ENCODE data around the gene STK32B. TPM values are rescaled to one million over a fixed set of nuclear protein-coding genes. Genes with fewer than 3 reads are reported as not detected.

The STK32B gene
- total RNA-seq, 8 experiments from 2014 or later, result 1.8 to 25.1 (median 4.7) TPM

- peaks cover 0 to 10% of the 10 kb centered on the region in 2 donors for H3K4me1 ChIP-seq (replicated peaks in 1 of 2)
- no peak overlapping the region for H3K27ac ChIP-seq
- peak in 1 of 8 experiments; percentile 25 for ATAC-seq (replicated peaks in 6 of 8)
- H3K4me3 ChIP-seq, result no peak overlapping the region
- in situ Hi-C loops (cut with MboI; ENCODE audit: low pct_unique_long_range_greater_than_20kb in 2 of 9, low sequenced_read_pairs in 9 of 9, unreplicated experiment in 9 of 9), result no loop called here
These were observed 304.6 kb downstream of the STK32B start for GRCh38 chr4:5355846-5356245.

DNA sequence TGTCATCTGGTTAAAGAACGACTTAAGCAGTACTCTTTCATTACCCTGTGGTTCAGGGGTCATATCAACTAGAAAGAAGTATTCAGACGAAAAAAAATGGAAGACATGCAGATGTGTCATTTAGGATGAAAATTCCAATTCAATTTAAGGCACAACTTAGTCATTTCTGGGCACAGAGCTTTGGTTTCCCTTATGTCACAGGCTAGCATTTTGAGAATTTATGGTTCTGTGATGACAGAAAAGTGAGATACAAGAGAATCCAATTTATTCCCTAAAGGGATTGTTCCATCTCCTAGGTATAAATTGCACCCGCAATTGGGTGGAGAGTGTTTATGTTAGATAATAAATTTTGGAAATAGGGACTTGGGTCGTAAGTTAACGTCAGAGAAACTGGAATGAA is 306.6 kb downstream of the STK32B start:
- ATAC-seq (replicated peaks in 6 of 8), result peak in 4 of 8 experiments; percentile 19 to 77 (median 39)
- H3K4me3 ChIP-seq, result no peak overlapping the region
- H3K4me1 ChIP-seq (replicated peaks in 1 of 2), result peaks cover 0 to 10% of the 10 kb centered on the region in 2 donors
- in situ Hi-C loops (cut with MboI; ENCODE audit: low pct_unique_long_range_greater_than_20kb in 2 of 9, low sequenced_read_pairs in 9 of 9, unreplicated experiment in 9 of 9), result no loop called here
- 13 to 100% (median 38%) methylated on average over 1 to 5 of the region's 5 CpGs for WGBS, 10 experiments
- H3K27ac ChIP-seq, result no peak overlapping the region

DNA sequence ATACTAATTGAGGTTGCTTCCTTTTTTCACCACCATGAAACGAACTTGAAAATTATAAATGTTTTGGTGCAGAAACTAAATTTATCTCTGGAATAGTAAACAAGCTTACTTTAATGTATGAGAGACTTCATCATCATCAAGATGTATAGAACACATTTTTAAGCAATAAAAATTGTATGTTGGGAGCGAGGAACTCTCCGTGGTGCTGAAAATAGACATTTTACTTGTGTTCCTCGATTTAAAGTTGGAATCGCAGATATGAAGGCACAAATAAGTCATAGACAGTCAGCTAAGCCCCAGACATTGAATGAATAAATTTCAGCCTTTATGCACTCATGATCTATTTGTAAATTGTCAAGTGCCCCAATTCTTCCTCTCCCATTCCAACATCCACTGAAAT is 310.7 kb downstream of the STK32B start:
- Histone ChIP-seq H3K27ac (no peak overlapping the region), H3K4me1 (replicated peaks in 1 of 2) (peaks cover 0 to 10% of the 10 kb centered on the region in 2 donors), H3K4me3 (no peak overlapping the region)
- 51 to 94% (median 70%) methylated on average over 2 to 5 of the region's 5 CpGs; no CpG with 5 or more reads in 1 of the 10 experiments for WGBS, 10 experiments
- ATAC-seq (replicated peaks in 6 of 8), result no peak
- in situ Hi-C loops (cut with MboI; ENCODE audit: low pct_unique_long_range_greater_than_20kb in 2 of 9, low sequenced_read_pairs in 9 of 9, unreplicated experiment in 9 of 9), result no loop called here

DNA sequence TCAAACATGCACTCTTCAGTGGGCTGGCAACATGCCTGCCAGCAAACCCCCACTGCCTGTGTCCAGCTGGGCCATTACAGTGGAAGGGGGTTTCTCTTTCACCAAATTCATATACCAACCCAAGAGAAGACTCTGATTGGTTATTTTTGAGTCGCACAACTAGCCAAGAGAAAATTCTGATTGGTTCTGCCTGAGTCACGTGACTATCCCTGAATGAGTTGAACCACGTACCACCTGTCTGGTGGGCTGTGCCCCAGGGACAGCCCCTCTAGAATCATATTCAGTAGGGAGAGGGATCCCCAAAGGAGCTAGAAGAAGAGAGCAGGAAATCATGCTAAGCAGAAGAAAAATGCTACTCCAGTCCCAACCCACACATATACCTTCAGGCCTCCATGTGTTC is 313.1 kb downstream of the STK32B start:
- in situ Hi-C loops (cut with MboI; ENCODE audit: low pct_unique_long_range_greater_than_20kb in 2 of 9, low sequenced_read_pairs in 9 of 9, unreplicated experiment in 9 of 9), result no loop called here
- no peak overlapping the region for H3K27ac ChIP-seq
- H3K4me1 ChIP-seq (replicated peaks in 1 of 2), result no peaks in the 10 kb centered on the region
- H3K4me3 ChIP-seq, result no peak overlapping the region
- WGBS, 10 experiments, result 63 to 100% (median 82%) methylated on average over 1 to 3 of the region's 3 CpGs; no CpG with 5 or more reads in 4 of the 10 experiments
- ATAC-seq (replicated peaks in 6 of 8), result no peak

DNA sequence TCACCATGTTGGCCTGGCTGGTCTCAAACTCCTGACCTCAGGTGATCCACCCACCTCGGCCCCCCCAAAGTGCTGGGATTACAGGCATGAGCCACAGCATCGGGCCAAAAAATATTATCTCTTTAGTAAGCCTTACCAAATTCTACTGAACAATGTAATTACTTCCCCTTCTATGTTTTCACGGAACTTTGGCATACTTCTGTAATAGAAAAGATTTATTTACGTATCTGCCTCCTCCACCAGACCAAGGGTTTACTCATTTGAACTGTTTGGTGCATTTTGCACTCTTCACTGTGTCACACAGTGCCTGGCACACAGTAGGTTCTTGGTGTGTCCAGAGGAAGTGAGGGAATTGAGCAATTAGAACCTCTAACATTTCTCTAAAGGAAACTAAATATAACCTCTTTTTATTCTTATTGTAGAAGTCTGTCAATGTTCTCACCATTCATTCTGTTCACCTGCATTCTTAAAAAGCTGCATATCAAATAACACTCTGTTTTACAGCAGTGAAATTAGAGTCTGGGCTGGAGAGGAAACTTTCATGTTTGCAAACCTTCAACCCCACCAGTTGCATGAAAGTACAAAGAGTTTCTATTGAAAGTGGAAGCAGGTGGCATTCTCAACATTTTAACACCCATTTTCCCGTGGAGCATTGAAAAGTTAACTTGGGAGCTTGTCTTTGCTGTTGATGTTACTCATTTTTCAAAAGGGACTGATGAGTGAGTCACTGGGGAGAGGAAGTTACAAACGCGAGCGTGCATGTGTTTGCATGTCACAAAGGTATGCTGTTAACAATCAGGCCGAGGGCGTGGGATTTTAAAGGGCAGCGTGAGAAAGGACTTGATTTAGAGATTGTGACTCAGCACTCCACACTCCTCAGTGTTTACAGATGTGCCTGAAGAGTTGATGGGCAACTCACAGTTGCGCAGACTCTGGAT is 314.1 kb downstream of the STK32B start:
- Histone ChIP-seq H3K4me3 (no peak overlapping the region), H3K4me1 (replicated peaks in 1 of 2) (no peaks in the 10 kb centered on the region), H3K27ac (no peak overlapping the region)
- ATAC-seq (replicated peaks in 6 of 8), result peak; percentile 57 to 100 (median 73)
- in situ Hi-C loops (cut with MboI; ENCODE audit: low pct_unique_long_range_greater_than_20kb in 2 of 9, low sequenced_read_pairs in 9 of 9, unreplicated experiment in 9 of 9), result no loop called here
- WGBS, 10 experiments, result 0 to 83% (median 38%) methylated on average over 1 to 10 of the region's 12 CpGs; no CpG with 5 or more reads in 1 of the 10 experiments

DNA sequence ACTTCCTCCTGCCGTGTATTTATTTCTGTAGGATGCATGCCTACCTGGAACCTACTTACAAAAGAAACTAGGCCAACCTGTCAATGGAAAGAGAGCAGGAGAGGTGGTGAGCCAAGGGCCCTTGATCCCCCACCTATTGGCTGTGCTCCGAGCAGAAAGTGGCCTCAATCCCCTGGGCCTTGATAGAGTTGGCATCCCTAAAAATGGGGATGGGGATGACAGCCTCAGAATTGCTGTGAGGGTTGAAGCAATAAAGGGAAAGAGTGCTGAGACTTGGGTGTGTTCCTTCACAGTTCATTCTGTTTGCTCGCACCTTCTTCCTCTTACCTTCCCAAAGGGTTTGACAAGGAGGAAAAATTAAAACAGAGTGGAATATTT is 314.7 kb downstream of the STK32B start:
- Histone ChIP-seq H3K27ac (no peak overlapping the region), H3K4me1 (replicated peaks in 1 of 2) (no peaks in the 10 kb centered on the region), H3K4me3 (no peak overlapping the region)
- WGBS, 10 experiments, result 45 to 100% (median 75%) methylated on average over 1 to 2 of the region's 3 CpGs; no CpG with 5 or more reads in 6 of the 10 experiments
- peak in 2 of 8 experiments; percentile 6 to 16 for ATAC-seq (replicated peaks in 6 of 8)
- in situ Hi-C loops (cut with MboI; ENCODE audit: low pct_unique_long_range_greater_than_20kb in 2 of 9, low sequenced_read_pairs in 9 of 9, unreplicated experiment in 9 of 9), result no loop called here

DNA sequence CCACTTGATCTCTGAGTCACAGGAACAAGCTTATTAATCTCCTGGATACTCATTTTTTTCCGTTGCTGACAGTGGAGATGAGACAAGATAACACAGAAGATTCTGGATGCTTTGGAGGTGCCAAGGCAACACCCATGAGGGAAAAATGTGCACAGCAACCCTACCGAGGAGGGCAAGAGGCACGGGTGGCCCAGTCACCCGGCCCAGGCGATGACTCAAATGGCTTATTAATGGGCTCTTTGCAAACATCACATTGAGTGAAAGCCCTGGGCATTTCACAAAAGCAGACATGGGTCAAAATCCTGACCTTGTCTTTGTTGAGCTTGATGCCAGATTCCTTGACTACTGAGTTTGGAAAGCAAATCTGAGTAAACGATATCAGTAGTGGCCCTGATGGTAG is 315.1 kb downstream of the STK32B start:
- ATAC-seq (replicated peaks in 6 of 8), result peak in 6 of 8 experiments; percentile 7 to 78 (median 52)
- Histone ChIP-seq H3K4me3 (no peak overlapping the region), H3K4me1 (replicated peaks in 1 of 2) (no peaks in the 10 kb centered on the region), H3K27ac (no peak overlapping the region)
- in situ Hi-C loops (cut with MboI; ENCODE audit: low pct_unique_long_range_greater_than_20kb in 2 of 9, low sequenced_read_pairs in 9 of 9, unreplicated experiment in 9 of 9), result no loop called here
- WGBS, 10 experiments, result 20 to 83% (median 54%) methylated on average over 1 to 5 of the region's 6 CpGs; no CpG with 5 or more reads in 2 of the 10 experiments

DNA sequence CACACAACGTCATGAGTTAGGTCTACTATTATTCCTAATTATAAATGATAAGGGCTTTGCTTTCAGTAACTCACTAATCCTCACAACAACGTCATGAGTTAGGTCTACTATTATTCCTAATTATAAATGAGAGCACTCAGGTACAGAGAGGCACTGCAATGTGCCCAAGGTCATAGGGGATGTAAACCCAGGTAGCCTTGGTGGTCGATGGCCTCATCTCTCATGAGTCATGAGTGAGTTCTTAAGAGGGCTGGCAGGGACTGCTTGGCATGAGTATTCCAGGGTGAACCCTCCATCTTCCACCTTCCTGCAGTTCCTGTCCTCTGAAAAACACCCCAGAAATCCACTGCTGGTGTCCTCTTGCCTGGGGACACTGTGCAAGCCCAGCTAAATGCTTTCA is 317.1 kb downstream of the STK32B start:
- in situ Hi-C loops (cut with MboI; ENCODE audit: low pct_unique_long_range_greater_than_20kb in 2 of 9, low sequenced_read_pairs in 9 of 9, unreplicated experiment in 9 of 9), result no loop called here
- no peaks in the 10 kb centered on the region for H3K4me1 ChIP-seq (replicated peaks in 1 of 2)
- no peak overlapping the region for H3K27ac ChIP-seq
- ATAC-seq (replicated peaks in 6 of 8), result no peak
- H3K4me3 ChIP-seq, result no peak overlapping the region
- WGBS, 10 experiments, result 58 to 100% (median 80%) methylated on average over 1 to 2 of the region's 3 CpGs; no CpG with 5 or more reads in 5 of the 10 experiments

GRCh38 chr4:5370286-5370685 is 319.0 kb downstream of the STK32B start:
- peak in 3 of 8 experiments; percentile 35 to 51 (median 49) for ATAC-seq (replicated peaks in 6 of 8)
- Histone ChIP-seq H3K4me1 (replicated peaks in 1 of 2) (no peaks in the 10 kb centered on the region), H3K4me3 (no peak overlapping the region), H3K27ac (no peak overlapping the region)
- in situ Hi-C loops (cut with MboI; ENCODE audit: low pct_unique_long_range_greater_than_20kb in 2 of 9, low sequenced_read_pairs in 9 of 9, unreplicated experiment in 9 of 9), result no loop called here
- 35 to 80% (median 52%) methylated on average over 1 to 2 of the region's 2 CpGs; no CpG with 5 or more reads in 4 of the 10 experiments for WGBS, 10 experiments

GRCh38 chr4:5371415-5372190 is 320.3 kb downstream of the STK32B start:
- 56 to 81% (median 69%) methylated on average over 2 to 8 of the region's 8 CpGs; no CpG with 5 or more reads in 1 of the 10 experiments for WGBS, 10 experiments
- Histone ChIP-seq H3K4me1 (replicated peaks in 1 of 2) (no peaks in the 10 kb centered on the region), H3K27ac (no peak overlapping the region), H3K4me3 (no peak overlapping the region)
- ATAC-seq (replicated peaks in 6 of 8), result peak in 4 of 8 experiments; percentile 17 to 71 (median 49)
- in situ Hi-C loops (cut with MboI; ENCODE audit: low pct_unique_long_range_greater_than_20kb in 2 of 9, low sequenced_read_pairs in 9 of 9, unreplicated experiment in 9 of 9), result no loop called here

DNA sequence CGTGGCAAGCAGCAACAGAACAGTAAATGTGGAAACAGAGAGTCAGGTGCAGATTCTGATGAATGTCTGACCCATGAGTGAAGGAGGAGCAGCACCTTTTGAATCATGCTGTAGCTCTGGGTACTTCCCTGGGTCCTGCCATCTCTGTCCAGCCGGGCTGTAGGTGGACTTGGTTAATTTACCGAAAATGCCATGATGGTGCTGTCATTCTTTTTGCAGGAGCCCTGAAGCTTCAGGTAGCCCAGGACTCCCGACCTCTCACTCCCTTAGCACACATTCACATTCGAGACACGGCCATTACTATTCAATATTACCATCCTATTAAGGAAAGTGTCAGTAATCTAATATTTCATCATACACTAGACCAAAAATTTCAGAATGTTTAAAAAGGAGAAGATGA is 320.9 kb downstream of the STK32B start:
- ATAC-seq (replicated peaks in 6 of 8), result no peak
- Histone ChIP-seq H3K27ac (no peak overlapping the region), H3K4me3 (no peak overlapping the region), H3K4me1 (replicated peaks in 1 of 2) (no peaks in the 10 kb centered on the region)
- 66 to 100% (median 75%) methylated on average over 1 to 5 of the region's 6 CpGs; no CpG with 5 or more reads in 2 of the 10 experiments for WGBS, 10 experiments
- in situ Hi-C loops (cut with MboI; ENCODE audit: low pct_unique_long_range_greater_than_20kb in 2 of 9, low sequenced_read_pairs in 9 of 9, unreplicated experiment in 9 of 9), result no loop called here

DNA sequence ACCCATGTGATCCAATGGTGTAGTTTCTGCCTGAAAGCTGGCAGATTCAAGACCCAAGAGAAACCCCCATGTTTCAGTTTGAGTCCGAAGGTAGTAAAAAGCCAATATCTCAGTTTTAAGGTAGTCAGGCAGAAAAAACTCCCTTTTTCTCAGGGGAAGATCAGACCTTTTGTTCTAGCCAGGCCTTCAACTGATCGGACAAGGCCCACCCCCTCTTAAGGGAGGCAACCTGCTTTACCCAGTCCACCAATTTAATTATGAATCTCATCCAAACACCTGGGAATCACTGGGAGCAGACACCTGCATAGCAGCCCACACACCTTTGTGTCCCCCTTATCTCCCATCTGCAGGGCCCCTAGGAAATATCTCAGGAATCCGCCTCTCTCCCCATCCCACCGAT is 322.0 kb downstream of the STK32B start:
- WGBS, 10 experiments, result 60 to 100% (median 83%) methylated on average over 1 to 3 of the region's 4 CpGs; no CpG with 5 or more reads in 3 of the 10 experiments
- no peaks in the 10 kb centered on the region for H3K4me1 ChIP-seq (replicated peaks in 1 of 2)
- in situ Hi-C loops (cut with MboI; ENCODE audit: low pct_unique_long_range_greater_than_20kb in 2 of 9, low sequenced_read_pairs in 9 of 9, unreplicated experiment in 9 of 9), result no loop called here
- no peak for ATAC-seq (replicated peaks in 6 of 8)
- H3K27ac ChIP-seq, result no peak overlapping the region
- H3K4me3 ChIP-seq, result no peak overlapping the region

DNA sequence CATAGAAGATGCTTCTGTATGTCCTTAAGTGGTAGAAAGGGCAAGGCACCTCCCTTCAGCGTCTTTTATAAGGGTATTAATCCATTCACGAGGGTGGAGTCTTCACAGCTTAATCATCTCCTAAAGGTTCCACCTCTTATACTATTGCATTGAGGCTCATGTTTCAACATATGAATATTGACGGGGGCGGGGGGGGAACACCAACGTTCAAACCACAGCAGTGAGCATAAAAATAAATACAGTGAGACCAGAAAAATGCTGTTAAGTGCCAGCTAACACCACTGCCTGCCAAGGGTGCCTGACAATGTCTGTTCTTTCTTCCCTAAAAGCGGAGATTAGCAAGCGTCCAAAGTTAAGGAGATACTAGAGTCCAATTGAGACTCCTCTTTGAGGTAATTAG is 323.3 kb downstream of the STK32B start:
- peak in 3 of 8 experiments; percentile 43 to 78 (median 75) for ATAC-seq (replicated peaks in 6 of 8)
- WGBS, 10 experiments, result 0 to 100% (median 38%) methylated on average over 1 to 4 of the region's 7 CpGs; no CpG with 5 or more reads in 4 of the 10 experiments
- in situ Hi-C loops (cut with MboI; ENCODE audit: low pct_unique_long_range_greater_than_20kb in 2 of 9, low sequenced_read_pairs in 9 of 9, unreplicated experiment in 9 of 9), result no loop called here
- H3K4me3 ChIP-seq, result no peak overlapping the region
- no peaks in the 10 kb centered on the region for H3K4me1 ChIP-seq (replicated peaks in 1 of 2)
- no peak overlapping the region for H3K27ac ChIP-seq

Measured in motor neuron (in vitro differentiated cells).